GM19455 (cell line): ENCODE results near the gene GNE.
"Not testable (repeated sequence)": the region's sequence is repeated elsewhere in the genome, so short reads cannot be mapped to it uniquely, and the experiment has no call there.

ENCODE experiments used
- ATAC-seq: cut with Tn5 transposase; IDR thresholded peaks from one replicate; pipeline ENCODE4 v1.9.1; 2021; ENCODE audit not compliant: unreplicated experiment

The GNE gene

DNA sequence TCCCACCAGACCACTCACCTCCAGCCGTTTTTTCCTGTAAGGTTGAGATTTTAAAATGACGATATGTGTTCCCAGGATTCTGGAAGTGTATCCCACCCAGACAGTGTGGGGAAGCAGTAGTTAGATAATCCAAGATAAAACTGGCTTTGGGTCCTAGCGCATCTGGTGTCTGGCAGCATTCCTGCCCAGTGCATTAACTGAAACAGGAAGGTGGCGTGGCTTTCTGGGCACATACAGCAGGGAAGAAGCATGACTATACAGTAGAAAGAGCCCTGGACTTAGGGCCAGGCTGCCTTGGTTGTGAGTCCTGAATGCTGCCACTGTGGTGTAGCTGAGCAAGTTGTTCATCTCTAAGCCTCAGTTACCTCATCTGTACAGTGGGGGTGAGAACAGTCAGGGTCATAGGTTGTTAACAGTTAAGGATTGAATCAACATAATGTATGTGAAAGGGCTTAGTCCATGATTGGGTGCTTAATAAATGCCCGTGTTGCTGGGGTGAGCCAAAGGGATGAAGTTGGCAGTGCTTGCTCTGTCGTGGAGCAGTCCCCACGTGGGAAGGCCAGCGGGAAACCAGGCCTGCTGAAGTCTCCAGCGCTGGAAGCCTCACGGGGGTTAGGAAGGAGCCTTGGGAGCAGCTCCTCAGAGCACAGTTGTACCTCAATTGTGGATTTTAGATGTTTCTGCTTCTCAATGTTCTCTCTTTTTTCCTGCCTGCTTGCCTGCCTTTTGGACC lies 49.6 kb downstream of the GNE start:
- no peak for ATAC-seq

DNA sequence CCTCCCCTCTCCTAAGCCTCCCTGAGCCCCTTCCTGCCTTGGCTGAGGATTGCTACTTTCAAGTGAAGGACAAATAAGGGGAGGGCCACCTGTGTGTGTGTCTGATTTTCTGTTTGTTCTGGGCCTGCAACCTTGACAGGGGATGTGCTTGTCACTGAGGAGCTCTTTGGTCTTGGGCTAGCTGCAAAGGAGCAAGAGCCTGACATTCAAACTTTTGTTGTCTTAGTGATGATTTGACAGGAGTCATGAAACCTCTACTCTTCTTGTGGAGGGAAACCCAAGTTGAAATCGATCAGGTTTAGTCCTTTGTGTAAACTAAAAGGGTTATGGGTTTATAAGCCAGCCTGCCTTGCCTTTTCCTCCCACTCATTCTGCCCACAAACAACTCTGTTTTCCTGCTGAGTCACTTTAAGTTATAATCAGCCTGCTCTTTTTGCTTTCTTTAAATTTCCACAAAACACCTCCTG lies 50.7 kb downstream of the GNE start:
- no peak for ATAC-seq

DNA sequence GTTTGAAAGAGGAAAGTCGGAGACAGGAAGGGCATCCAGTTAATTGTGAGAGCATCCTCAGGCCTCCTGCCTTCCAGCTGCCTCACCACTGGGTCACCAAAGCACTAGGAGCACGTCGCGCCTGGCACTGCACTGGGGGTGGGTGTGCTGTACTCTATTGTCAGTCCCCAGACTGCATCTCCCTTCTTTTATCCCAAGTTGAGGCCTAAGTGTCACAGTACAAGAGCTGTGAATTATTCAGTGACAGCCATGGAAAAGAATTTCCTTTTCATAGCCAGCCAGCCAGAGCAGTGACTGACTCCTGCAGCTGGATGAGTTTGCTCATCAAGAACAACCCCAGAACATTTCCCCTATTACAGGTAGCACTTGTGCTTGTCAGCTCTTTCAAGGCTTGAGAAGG lies 51.2 kb downstream of the GNE start:
- ATAC-seq = no peak

DNA sequence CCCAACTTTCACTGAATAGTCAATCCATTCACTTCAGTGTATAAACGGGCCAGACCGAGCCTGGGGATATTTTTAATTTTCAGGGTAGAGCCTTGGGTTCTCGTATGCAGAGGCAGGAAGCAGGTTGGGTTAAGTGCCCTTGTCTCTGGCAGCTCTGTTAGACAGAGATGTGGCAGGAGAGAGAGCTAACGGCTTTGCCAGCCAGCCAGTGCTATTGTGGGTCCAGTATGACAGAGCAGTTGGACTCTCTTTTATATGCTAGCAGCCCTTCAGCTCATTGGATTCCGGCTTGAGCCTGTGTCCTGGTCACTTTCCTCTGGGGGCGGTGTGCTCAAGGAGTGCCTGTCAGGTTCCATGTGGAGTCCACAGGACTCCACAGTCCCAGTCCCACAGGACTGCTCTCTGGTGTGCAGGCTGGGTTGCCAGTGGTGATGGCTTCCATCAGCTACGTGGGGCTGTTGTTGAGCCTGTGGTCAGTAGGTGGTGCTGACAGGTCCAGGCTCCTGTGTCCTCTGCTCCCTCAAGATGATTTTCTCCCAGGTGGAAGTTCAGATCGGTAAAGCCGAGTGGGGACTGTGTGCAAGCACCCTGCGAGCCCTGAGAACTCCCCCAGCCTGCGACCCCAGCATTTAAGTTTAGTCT lies 53.2 kb downstream of the GNE start:
- no peak for ATAC-seq

DNA sequence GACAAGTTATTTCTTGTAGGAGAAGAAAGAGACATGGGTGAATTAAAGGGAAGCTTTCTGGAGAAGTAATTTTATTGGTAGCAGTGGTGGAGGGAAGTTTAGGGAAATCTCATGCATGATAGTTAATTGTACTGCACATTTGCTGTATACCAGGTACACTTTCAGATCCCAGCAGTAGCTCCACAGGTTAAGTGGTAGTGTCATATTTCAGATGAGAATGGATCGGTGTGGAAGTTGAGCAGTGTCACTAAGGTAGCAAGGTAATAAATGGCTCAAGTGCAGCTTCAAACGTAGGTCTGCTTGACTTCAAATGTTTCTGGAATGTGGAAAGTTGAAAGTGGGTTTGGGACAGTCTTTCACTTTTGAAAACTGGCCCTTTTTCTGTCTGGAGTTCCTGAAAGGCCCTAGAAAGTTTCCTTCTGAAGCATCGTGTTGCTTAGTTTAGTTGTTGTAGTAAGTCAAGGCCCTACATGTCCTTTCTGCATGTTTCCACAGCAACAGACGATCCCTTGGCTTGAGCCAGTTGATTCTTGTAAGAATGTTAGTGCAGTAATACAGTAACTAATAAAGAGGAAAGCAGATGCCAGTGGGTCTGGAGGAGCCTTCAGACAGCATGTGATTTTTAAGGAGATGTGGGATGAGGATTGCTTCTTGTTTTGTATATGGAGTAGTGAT lies 63.8 kb downstream of the GNE start:
- ATAC-seq = no peak

DNA sequence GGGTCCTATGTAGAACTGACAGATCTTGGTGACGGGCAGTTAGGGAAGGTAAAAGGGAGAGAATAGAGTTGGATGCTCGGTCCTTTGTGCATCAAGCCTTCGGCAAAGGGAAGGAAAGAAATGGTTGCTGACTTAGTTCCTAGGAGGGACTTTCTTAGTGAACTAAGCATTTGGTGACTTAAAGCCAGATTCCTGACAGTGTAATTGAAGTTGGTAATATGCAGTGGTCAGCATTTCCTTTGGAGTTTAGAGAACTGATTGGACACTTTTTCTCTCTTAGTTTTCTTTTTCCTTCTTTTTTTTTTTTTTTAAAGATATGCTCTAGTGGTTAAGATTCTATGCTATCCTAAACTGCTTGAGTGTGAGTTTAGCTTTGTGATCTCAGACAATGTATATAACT lies 65.2 kb downstream of the GNE start:
- ATAC-seq = no peak

DNA sequence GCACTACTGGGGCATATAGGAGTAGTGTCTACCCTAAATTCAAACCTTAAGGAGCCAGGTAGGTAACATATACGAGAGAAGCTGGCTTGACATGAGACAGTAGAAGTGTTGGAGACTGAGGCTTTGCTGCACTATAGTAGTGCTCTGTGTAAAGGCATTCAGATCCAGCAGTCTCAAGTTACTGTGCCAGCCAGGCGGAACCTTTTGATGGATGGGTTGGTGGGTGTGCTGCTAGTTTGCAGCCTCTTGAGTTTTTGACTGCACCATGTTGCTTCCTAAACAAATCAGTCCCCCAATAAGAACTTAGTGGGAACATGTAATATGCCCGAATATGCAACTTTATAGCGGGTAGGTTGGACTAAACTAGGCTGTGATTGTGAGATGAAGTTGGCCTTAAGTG lies 66.1 kb downstream of the GNE start:
- no peak for ATAC-seq

DNA sequence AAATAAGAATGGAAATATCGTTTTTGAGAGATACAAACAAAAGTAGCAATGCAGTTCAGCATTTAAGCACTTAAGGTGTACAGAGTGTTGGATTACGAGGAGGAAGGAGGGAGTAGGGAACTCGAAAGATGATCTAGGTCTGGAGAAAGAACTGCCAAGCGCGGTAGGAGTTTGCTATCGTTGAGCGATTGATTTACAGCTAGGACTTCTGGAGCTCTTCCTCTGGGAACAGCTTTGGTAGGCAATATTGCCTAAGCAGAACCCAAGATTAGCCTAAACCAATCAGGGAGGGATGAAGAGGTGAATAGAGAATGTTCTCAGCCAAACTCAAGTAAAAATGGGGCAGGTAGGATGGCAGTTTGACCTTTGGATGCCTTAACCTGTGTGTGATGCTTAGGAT lies 66.6 kb downstream of the GNE start:
- ATAC-seq = no peak

DNA sequence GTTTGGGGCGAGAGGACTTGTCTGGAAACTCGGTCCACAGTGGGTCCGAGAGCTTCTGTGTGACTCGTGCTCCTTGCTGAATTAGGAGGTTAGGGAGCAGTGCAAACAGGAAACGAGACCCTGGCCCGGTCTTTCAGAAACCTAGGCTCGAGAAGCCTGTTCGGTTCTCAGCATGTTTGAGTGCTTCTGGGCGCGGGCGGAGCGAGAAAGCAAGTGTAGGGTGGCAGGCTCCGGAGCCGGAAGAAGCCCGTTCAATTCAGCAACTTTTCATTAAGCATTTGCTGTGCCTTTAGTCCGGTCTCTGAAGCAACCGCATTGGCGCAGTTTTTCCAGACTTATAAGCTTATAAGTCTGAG lies 67.0 kb downstream of the GNE start:
- ATAC-seq = peak; percentile 13

DNA sequence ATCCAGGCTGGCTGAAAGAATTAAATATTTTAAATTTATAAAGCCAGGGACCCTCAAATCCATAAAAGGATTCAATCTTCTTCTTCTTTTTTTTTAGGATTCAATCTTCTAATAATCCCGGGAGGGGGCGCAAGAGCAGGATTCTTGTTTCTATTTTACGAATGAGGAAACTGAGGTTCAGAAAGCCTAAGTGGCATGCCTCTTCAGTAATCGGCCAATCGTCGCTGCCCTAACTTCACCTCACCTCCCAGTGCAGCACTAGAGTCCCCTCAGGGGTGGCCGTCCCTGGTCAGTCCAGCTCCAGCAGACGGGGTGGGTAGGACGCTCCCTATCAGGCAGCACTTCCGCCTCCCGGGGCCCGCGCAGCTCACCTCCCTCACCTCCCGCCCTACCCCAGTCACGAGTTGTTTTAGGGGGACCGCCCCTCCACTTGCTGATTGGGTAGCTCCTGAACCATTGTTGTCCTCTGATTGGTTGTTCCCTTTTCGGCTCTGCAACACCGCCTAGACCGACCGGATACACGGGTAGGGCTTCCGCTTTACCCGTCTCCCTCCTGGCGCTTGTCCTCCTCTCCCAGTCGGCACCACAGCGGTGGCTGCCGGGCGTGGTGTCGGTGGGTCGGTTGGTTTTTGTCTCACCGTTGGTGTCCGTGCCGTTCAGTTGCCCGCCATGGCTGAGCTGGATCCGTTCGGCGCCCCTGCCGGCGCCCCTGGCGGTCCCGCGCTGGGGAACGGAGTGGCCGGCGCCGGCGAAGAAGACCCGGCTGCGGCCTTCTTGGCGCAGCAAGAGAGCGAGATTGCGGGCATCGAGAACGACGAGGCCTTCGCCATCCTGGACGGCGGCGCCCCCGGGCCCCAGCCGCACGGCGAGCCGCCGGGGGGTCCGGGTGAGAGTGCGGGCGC lies 67.6 kb downstream of the GNE start, which contains the start of gene CLTA:
TSS of gene CLTA (plus strand) at position 534 of the 902 bp plus-strand sequence. CDS start at position 670, 136 bp downstream.
- ATAC-seq = peak; percentile 98

DNA sequence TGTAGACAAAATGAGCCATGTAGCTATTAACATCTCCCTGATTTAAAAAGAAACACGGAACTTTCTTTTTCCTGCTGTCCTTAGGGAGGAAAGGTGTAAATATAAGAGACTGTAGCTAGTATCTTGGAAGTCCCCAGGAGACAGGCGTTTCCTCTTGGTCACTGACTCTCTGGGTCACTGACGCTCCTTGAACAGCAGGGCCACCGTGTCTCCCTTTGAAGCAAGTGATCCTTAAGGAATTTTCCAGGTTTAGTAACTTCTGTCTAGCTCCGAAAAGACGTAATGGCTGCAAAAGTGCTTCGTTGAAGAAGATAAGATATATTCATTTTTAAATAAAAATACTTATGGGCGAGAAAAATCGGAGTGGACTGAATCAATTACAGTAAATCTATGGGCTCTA lies 68.3 kb downstream of the GNE start:
- ATAC-seq = no peak

DNA sequence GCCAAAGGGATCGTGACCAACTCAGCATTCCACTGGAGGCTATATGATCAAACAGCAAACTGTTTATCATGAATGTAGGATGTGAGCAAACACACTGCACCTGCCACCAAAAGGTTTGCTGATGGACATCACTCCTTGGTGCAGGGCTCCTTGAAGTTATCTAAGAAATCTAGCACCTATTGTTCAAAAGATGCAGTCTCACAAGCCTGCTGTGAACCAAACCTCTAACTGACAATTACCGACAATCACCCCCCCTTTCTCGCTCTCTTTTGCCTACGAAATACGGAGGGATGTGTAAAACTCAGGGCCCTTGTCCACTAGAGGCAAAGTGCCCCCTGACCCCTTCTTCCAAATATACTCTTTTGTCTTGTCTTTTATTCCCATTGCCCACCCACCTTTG lies 70.0 kb downstream of the GNE start:
- ATAC-seq = no peak

DNA sequence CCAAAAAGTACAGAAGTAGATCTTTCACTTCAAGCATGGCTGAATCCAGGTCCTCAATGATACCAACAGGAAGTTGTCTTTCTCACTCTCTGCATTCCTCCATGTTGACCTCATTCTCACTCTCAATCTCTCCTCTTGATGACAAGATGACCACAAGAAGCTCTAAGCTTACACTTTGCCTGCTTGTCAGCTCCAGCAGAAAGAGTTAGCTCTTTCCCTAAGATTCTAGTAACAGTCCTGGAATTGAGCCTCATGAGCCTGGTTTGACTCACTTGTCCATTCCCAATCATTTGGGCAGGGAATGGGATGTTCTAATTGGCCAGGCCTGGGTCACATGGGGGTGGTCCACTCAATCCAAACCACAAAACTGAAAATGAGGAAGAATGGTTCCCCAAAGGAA lies 70.8 kb downstream of the GNE start:
- ATAC-seq = no peak

DNA sequence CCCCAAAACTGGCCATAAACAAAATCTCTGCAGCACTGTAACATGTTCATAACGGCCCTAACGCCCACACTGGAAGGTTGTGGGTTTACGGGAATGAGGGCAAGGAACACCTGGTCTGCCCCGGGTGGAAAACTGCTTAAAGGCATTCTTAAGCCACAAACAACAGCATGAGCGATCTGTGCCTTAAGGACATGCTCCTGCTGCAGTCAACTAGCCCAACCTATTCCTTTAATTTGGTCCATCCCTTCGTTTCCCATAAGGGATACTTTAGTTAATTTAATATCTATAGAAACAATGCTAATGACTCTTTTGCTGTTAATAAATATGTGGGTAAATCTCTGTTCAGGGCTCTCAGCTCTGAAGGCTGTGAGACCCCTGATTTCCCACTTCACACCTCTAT lies 78.0 kb downstream of the GNE start:
- ATAC-seq = not testable (repeated sequence)

DNA sequence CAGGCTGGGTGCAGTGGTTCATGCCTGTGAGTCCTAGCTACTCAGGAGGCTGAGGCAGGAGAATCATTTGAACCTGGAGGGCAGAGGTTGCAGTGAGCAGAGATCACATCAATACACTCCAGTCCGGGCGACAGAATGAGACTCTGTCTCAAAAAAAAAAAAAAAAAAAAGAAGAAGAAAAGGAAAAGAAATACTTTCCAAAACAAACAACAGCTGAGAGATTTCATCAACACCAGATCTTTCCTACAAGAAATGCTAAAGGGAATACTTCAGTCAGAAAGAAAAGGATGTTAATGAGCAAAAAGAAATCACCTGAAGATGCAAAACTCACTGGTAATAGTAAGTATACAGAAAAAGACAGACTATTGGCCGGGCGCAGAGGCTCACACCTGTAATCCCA lies 80.7 kb downstream of the GNE start:
- no peak for ATAC-seq

DNA sequence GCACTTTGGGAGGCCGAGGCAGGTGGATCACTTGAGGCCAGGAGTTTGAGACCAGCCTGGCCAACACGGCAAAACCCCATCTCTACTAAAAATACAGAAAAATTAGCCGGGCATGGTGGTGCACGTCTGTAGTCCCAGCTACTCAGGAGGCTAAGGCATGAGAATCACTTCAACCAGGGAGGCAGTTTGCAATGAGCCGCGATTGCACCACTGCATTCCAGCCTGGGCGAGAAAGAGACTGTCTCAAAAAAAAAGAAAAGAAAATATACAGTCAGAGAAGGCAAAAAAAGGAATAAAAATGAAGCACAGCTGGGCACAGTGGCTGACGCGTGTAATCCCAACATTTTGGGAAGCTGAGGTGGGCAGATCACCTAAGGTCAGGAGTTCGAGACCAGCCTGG lies 81.8 kb downstream of the GNE start:
- ATAC-seq = not testable (repeated sequence)

DNA sequence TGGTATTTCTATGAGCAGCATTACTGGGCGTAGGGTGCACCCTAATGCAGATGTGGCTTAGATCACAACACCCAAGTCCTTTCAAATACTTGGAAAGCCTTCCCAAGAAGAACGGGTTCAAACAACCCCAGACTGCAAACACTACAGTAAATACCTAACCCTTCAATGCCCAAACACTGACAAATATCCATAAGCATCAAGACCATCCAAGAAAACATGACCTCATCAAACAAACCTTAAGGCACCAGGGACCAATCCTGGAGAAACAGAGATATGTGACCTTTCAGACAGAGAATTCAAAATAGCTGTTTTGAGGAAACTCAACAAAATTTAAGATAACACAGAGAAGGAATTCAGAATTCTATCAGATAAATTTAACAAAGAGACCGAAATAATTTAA lies 83.0 kb downstream of the GNE start:
- not testable (repeated sequence) for ATAC-seq

DNA sequence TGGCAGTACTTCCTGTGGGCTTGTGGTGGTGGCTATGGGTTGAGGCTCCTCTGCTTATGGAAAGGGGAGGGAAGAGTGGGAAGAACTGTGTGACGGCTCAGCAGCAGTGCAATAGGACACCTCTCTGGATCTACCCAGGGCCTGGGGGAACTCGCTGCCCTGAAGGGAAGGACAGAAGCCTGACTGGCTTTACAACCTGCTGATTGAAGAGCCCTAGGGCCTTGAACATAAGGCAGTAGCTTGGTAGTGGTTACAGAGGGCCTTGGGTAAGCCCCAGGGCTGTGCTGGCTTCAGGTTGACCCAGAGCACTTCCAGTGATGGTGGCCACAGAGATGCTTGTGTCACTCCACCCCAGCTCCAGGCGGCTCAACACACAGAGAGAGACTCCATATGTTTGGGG lies 83.5 kb downstream of the GNE start:
- ATAC-seq = no peak

DNA sequence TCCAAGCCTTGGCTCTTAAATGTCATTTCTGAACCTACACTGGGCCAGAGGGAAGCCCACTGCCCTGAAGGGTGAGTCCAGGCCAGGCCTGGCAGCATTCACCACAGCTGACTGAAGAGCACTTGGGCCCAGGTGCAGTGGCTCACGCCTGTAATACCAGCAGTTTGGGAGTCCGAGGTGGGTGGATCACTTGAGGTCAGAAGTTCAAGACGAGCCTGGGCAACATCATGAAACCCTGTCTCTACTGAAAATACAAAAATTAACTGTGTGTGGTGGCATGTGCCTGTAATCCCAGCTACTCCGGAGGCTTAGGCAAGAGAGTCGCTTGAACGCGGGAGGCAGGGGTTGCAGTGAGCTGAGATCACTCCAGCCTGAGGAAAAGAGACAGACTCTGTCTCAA lies 84.0 kb downstream of the GNE start:
- no peak for ATAC-seq

DNA sequence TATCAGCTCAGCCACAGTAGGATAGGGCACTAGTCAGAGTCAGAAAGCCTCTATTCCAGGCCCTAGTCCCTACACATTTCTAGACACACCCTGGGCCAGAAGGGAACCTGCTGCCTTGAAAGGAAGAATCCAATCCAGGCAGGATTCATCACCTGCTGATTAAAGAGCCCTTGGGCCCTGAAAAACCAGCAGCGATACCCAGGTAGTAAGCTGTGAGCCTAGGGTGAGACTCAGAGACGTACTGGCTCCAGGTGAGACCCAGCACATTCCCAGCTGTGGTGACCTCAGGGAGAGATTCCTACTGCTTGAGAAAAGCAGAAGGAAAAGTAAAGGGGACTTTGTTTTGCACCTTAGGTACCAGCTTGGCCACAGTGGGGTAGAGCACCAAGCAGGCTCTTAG lies 84.4 kb downstream of the GNE start:
- ATAC-seq = no peak

DNA sequence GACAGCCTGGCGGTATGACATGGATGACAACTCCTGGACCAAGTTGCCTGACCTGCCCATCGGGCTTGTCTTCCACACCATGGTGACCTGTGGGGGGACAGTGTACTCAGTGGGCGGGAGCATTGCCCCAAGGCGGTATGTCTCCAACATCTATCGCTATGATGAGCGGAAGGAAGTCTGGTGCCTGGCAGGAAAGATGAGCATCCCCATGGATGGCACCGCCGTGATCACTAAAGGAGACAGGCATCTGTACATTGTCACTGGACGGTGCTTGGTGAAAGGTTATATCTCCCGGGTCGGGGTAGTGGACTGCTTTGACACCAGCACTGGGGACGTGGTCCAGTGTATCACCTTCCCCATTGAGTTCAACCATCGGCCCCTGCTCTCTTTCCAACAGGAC lies 87.7 kb downstream of the GNE start:
- no peak for ATAC-seq
